Right atrium auricular region (tissue), 2 donors: Measurements from ENCODE around the gene ACYP2. TPM values are rescaled to one million over a fixed set of nuclear protein-coding genes. Genes with fewer than 3 reads are reported as not detected.

Source experiments
- DNase-seq: peaks from one replicate; pipeline ENCODE4 v3.0.0-alpha.2; 2019; ENCODE audit warnings: low spot score
- H3K27ac ChIP-seq, 2 donors: fragments of 200-600 bp; sonication (generic); 1 replicate in 1 of 2; 2 replicates in 1 of 2; pipeline ENCODE4 v1.5.1; 2016 to 2019
- H3K27me3 ChIP-seq, 2 donors: fragments of 200-600 bp; sonication (generic); one replicate each; pipeline versions ENCODE4 v1.5.1 to v1.6.0; 2017 to 2019
- H3K36me3 ChIP-seq: fragments of 200-600 bp; sonication (generic); one replicate; pipeline ENCODE4 v1.5.1; 2016
- H3K4me1 ChIP-seq, 2 donors: fragments of 200-600 bp; sonication (generic); one replicate each; pipeline versions ENCODE4 v1.5.1 to v1.6.0; 2017 to 2019
- H3K4me3 ChIP-seq, 2 donors: fragments of 200-600 bp; sonication (generic); 1 replicate in 1 of 2; 2 replicates in 1 of 2; pipeline ENCODE4 v1.5.1; 2017 to 2019; ENCODE audit warnings: mild to moderate bottlenecking in 1 of 2, moderate library complexity in 1 of 2
- H3K9me3 ChIP-seq, 2 donors: fragments of 200-600 bp; sonication (generic); one replicate each; pipeline ENCODE4 v1.5.1; 2019
- total RNA-seq, 2 donors: library from RNA; depleted of rRNA; stranded (reverse); fragments of >200 nt; gene quantifications; one replicate each; pipeline ENCODE4 v1.1.0, GENCODE V29; 2016
- TF ChIP-seq, protein P1 (sequence below), 2 donors: fragments of 200-600 bp; sonication (generic); IDR thresholded peaks; one replicate each; pipeline ENCODE4 v1.5.1; 2019; ENCODE audit warnings: antibody characterized with exemption in 2 of 2

ACYP2 gene
- total RNA-seq, 2 donors from 2014 or later, result 32.7 to 48.1 TPM

DNA sequence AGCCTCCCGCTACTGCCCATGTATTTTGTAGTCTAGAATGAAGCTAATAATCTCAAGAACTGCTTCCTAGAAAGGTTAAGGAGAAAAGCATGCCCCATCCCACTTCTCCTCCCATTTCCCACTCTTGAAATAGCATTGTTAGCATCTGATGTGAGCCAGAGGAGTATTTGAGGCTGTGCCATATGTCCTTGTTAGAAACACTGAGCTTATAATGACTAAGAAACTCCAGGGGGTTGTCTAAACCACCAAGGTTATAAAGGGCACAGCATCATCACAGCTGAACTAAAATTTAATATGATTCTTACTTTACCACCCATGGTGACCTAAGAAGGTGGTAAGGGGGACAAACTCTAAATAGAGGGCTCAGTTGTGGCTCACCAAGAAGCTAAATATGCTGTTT is 124.0 kb downstream of the ACYP2 start:
- peaks cover 0 to 25% of the 10 kb centered on the region in 2 donors for H3K4me1 ChIP-seq
- TF ChIP-seq, protein P1, sequence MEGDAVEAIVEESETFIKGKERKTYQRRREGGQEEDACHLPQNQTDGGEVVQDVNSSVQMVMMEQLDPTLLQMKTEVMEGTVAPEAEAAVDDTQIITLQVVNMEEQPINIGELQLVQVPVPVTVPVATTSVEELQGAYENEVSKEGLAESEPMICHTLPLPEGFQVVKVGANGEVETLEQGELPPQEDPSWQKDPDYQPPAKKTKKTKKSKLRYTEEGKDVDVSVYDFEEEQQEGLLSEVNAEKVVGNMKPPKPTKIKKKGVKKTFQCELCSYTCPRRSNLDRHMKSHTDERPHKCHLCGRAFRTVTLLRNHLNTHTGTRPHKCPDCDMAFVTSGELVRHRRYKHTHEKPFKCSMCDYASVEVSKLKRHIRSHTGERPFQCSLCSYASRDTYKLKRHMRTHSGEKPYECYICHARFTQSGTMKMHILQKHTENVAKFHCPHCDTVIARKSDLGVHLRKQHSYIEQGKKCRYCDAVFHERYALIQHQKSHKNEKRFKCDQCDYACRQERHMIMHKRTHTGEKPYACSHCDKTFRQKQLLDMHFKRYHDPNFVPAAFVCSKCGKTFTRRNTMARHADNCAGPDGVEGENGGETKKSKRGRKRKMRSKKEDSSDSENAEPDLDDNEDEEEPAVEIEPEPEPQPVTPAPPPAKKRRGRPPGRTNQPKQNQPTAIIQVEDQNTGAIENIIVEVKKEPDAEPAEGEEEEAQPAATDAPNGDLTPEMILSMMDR (IDR thresholded peaks at IDR 0.05), result no peak

DNA sequence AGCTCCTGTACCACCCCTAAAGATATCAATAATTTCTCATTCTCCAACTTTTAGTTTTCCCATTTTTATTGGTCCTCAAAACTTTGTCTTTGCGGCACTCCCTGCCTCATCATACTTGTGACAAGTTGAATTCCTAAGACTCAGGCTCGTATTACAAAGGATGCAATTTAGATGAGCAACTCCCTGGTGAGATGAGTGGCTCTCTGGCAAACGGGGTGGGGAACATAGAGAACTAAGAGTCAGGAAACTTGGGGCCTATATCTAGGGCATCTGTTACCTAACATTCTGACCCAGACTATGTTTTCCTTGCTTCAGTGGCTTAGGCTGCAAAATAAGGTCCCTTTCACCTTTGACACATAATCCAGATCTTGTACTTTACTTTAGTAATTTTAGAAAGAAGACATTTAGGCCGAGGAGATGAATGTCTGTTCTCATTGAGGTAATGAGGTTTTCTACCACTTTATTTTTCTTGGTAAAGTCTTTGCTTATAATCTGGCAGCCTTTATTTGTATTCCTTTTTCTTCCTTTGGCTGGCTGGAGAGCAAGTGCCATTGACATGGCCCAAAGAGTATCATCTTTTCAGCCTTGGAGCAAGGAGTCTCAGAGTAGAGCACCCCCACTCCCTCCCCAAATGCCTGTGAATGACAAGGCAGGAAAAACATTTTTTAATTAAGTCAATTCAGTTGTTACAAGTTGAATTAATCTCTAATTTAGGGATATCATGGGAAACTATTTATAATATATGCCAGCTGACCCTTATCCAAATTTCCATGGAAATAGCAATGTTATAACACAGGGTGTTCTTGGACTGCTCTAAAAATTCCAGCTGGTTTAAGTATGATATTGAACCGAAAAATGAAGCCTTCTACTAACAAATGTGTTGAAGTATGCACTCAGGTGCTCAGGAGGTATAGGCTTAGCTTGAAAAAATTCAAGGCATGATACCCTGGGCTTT is 125.4 kb downstream of the ACYP2 start:
- peak; percentile 85 for DNase-seq
- H3K9me3 ChIP-seq, result no peaks in the 10 kb centered on the region
- peak overlapping the region; percentile 58 to 77 for H3K27ac ChIP-seq
- TF ChIP-seq, protein P1 (IDR thresholded peaks at IDR 0.05), result no peak
- no peaks in the 10 kb centered on the region for H3K36me3 ChIP-seq
- no peak overlapping the region for H3K4me3 ChIP-seq
- no peaks in the 10 kb centered on the region for H3K27me3 ChIP-seq
- H3K4me1 ChIP-seq, result peaks cover 0 to 25% of the 10 kb centered on the region in 2 donors

More for the DNA sequence above, 124.0 kb downstream of the ACYP2 start:
- Histone ChIP-seq H3K36me3 (no peaks in the 10 kb centered on the region), H3K27ac (peak overlapping the region; percentile 41 to 77), H3K27me3 (no peaks in the 10 kb centered on the region), H3K4me3 (no peak overlapping the region), H3K9me3 (no peaks in the 10 kb centered on the region)
- DNase-seq, result no peak

DNA sequence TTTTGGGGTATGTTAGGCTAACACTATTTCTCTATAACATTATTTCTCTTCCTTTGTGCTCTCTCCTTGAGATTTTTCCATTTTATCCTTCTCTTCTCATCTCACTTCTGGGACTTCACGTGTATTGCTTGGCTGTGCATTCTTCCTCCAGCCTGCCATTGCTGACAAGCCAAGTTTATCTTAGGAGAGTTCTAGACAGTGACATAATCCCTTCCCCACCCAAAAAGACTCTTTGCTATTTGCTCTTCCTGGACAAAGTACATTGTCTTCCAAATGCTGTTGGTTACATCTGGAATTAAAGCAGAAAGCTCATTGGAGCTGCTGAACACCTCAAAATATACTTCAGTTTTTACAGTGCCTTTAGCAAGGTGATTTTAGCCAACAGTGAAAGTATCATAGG is 131.7 kb downstream of the ACYP2 start:
- TF ChIP-seq, protein P1 (IDR thresholded peaks at IDR 0.05), result no peak
- peaks cover 0 to 6% of the 10 kb centered on the region in 2 donors for H3K4me1 ChIP-seq
- no peaks in the 10 kb centered on the region for H3K9me3 ChIP-seq
- no peak for DNase-seq
- peak overlapping the region in 1 of 2 donors; percentile 46 for H3K27ac ChIP-seq
- no peaks in the 10 kb centered on the region for H3K36me3 ChIP-seq
- no peaks in the 10 kb centered on the region for H3K27me3 ChIP-seq
- H3K4me3 ChIP-seq, result no peak overlapping the region

DNA sequence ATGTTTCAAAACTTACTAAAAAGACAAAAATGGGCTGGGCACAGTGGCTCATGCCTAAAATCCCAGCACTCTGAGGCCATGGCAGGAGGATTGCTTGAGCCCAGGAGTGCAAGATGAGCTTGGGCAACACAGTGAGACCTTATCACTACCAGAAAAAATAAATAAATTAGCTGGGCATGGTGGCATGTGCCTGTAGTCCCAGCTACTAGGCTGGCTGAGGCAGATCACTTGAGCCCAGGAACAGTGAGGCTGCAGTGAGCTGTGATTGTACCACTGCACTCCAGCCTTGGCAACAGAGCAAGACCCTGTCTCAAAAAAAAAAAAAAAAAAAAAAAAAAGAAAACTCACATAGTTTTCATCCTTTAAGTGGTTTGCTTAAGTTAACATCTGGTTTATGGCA is 134.2 kb downstream of the ACYP2 start:
- H3K9me3 ChIP-seq, result no peaks in the 10 kb centered on the region
- no peaks in the 10 kb centered on the region for H3K27me3 ChIP-seq
- TF ChIP-seq, protein P1 (IDR thresholded peaks at IDR 0.05), result no peak
- no peak overlapping the region for H3K4me3 ChIP-seq
- H3K4me1 ChIP-seq, result peaks cover 0 to 6% of the 10 kb centered on the region in 2 donors
- no peak overlapping the region for H3K27ac ChIP-seq
- H3K36me3 ChIP-seq, result no peaks in the 10 kb centered on the region
- no peak for DNase-seq

DNA sequence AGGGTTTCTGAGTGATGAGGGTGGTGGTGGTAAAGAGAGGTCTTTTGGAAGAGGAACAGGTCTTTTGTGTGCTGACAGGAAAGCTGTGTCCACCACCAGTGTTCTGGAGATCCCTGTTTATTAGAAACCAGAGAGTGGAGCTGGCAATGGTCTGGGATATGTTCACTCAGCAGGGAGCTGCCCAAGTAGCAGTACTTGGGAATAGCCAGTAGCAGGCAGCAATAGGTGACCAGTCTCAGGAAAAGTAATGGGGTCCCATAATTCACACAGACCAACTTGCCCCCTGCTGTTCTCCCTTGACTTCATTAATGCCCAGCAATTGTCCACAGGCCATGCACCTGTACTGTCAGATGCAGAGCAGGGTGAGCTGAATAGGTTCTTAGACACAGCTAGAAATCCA is 138.8 kb downstream of the ACYP2 start:
- H3K9me3 ChIP-seq, result no peaks in the 10 kb centered on the region
- H3K27me3 ChIP-seq, result no peaks in the 10 kb centered on the region
- TF ChIP-seq, protein P1 (IDR thresholded peaks at IDR 0.05), result no peak
- no peaks in the 10 kb centered on the region for H3K36me3 ChIP-seq
- no peaks in the 10 kb centered on the region for H3K4me1 ChIP-seq
- DNase-seq, result no peak
- H3K4me3 ChIP-seq, result no peak overlapping the region
- no peak overlapping the region for H3K27ac ChIP-seq
